ENCODE results near the gene SLFN11. TPM values are rescaled to one million over a fixed set of nuclear protein-coding genes. Genes with fewer than 3 reads are reported as not detected.
A peak's percentile ranks its signal among the peaks of the same experiment; 100 is the strongest.
"Not testable (repeated sequence)": the region's sequence is repeated elsewhere in the genome, so short reads cannot be mapped to it uniquely, and the experiment has no call there.

SLFN11 gene
- total RNA-seq, 4 donors from 2014 or later: 3.4 to 10.7 (median 5.0) TPM

DNA sequence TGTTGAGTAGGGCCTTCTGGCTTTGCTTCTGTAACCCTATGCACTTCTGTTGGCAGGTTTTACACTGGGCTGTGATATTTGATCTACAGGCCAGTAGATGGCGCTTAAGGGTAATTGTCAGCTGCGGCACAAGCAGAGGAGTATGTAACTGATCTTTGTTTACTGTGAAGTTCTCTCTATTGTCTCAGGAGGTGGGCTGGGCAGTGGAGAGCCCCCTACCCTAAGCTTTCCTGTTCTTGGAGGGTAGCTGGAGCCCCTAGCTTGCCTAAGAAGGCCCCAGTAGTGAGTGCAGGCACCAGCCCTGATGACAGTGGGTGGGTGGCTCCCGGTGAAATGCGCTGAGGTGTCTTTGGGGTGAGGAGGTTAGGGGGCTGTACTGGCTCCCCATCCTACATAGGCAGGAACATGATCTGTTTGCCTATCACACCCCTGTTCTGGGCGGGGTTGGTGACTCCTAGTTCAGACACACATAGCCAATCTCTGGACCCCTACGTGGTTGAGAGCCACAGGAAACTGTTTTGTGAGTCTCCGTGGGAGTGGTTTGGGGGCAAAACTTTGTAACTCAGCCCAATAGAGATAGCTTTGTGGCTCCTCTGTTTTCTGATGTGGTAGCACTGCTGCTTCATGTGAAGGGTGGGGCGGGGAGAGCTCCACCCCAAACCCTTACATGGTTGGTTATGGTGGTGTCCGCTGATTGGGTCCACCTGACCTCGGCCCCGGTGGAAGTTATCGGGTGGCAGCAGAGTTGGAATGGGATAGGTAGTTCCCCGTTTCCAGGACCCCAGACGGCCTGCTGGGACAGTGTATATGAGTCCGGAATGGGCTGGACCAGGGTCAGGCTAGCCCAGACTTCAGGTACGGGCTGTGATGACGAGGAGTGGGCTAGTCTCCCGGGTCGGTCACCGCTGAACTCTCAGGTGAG, 60.4 kb downstream of the SLFN11 start:
- Histone ChIP-seq H3K27me3 (no peaks in the 10 kb centered on the region), H3K36me3 (no peaks in the 10 kb centered on the region), H3K27ac (peak overlapping the region; percentile 54), H3K4me1 (peaks cover 35% of the 10 kb centered on the region), H3K4me3 (peak overlapping the region; percentile 39), H3K9me3 (no peaks in the 10 kb centered on the region)
- 5% methylated on average over 16 of the region's 20 CpGs for WGBS
- TF ChIP-seq POLR2AphosphoS5 (IDR thresholded peaks at IDR 0.05): no peak
- peak; percentile 58 to 66 for TF ChIP-seq CTCF (IDR thresholded peaks at IDR 0.05)
- DNase-seq (ENCODE audit: low spot score in 2 of 2): no peak

- no peak for DNase-seq (ENCODE audit: low spot score in 2 of 2)
- H3K4me3 ChIP-seq: no peak overlapping the region
- peaks cover 35% of the 10 kb centered on the region for H3K4me1 ChIP-seq
- no peak for TF ChIP-seq POLR2A (IDR thresholded peaks at IDR 0.05)
- TF ChIP-seq CTCF (IDR thresholded peaks at IDR 0.05): no peak
- no peak for TF ChIP-seq EP300 (IDR thresholded peaks at IDR 0.05)
- no peak for TF ChIP-seq POLR2AphosphoS5 (IDR thresholded peaks at IDR 0.05)
- H3K36me3 ChIP-seq: no peaks in the 10 kb centered on the region
- no peaks in the 10 kb centered on the region for H3K9me3 ChIP-seq
- no peaks in the 10 kb centered on the region for H3K27me3 ChIP-seq
- WGBS: 58% methylated on average over 3 of the region's 3 CpGs
- no peak overlapping the region for H3K27ac ChIP-seq
These were observed 61.1 kb downstream of the SLFN11 start for GRCh38 chr17:35312346-35312745.

GRCh38 chr17:35309345-35309744, 64.1 kb downstream of the SLFN11 start:
- 95% methylated on average over 3 of the region's 3 CpGs for WGBS
- H3K36me3 ChIP-seq; H3K4me3 ChIP-seq; H3K27ac ChIP-seq; H3K27me3 ChIP-seq; DNase-seq (ENCODE audit: low spot score in 2 of 2); H3K9me3 ChIP-seq: not testable (repeated sequence)
- peaks cover 19% of the 10 kb centered on the region for H3K4me1 ChIP-seq

Other genes starting within 250 kb of the SLFN11 start
- gene NLE1, start 231.3 kb downstream of the SLFN11 start, total RNA-seq: 10 to 100 TPM; 16.1 to 24.7 (median 20.1) TPM
- gene UNC45B, start 225.8 kb downstream of the SLFN11 start, total RNA-seq: not detected
- not detected for gene SLC35G3, start 179.2 kb downstream of the SLFN11 start, total RNA-seq
- gene SLFN5, start 130.5 kb downstream of the SLFN11 start, total RNA-seq: 10 to 100 TPM in 2 of 4 donors, 1 to 10 TPM in 2; 4.9 to 17.9 (median 9.1) TPM
- gene SLFN12, start 58.9 kb upstream of the SLFN11 start, total RNA-seq: 1 to 10 TPM in 3 of 4 donors, under 1 TPM in 1; 0.62 to 5.6 (median 1.8) TPM
- 1 to 10 TPM; 2.2 to 7.8 (median 6.0) TPM for gene SLFN13, start 75.1 kb upstream of the SLFN11 start, total RNA-seq
- 1 to 10 TPM in 2 of 4 donors, under 1 TPM in 2; 0.39 to 1.6 (median 0.99) TPM for gene SLFN12L, start 164.1 kb upstream of the SLFN11 start, total RNA-seq
- gene SLFN14, start 187.2 kb upstream of the SLFN11 start, total RNA-seq: not detected
- gene PEX12, start 204.9 kb upstream of the SLFN11 start, total RNA-seq: 1 to 10 TPM; 4.0 to 9.3 (median 5.7) TPM
- gene AP2B1, start 213.7 kb upstream of the SLFN11 start, total RNA-seq: 10 to 100 TPM; 41.3 to 50.0 (median 45.3) TPM

Measured in suprapubic skin (tissue), 4 donors.